ENCODE measurements around the gene CYREN. TPM values are rescaled to one million over a fixed set of nuclear protein-coding genes. Genes with fewer than 3 reads are reported as not detected.
A peak's percentile ranks its signal among the peaks of the same experiment; 100 is the strongest.

The CYREN gene
- total and polyA plus RNA-seq, 9 of the 15 experiments (the other 6 are each of a cell fraction or from before 2014, with no cell fraction given) = 13.9 to 108 (median 88.8) TPM

GRCh38 chr7:135147899-135148721 is 22.4 kb downstream of the CYREN start, which contains the start of gene TMEM140 (continued):
- TF ChIP-seq, protein P1, sequence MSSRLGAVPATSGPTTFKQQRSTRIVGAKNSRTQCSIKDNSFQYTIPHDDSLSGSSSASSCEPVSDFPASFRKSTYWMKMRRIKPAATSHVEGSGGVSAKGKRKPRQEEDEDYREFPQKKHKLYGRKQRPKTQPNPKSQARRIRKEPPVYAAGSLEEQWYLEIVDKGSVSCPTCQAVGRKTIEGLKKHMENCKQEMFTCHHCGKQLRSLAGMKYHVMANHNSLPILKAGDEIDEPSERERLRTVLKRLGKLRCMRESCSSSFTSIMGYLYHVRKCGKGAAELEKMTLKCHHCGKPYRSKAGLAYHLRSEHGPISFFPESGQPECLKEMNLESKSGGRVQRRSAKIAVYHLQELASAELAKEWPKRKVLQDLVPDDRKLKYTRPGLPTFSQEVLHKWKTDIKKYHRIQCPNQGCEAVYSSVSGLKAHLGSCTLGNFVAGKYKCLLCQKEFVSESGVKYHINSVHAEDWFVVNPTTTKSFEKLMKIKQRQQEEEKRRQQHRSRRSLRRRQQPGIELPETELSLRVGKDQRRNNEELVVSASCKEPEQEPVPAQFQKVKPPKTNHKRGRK (tag; IDR thresholded peaks at IDR 0.05) = no peak
- TF ChIP-seq XRCC3 (IDR thresholded peaks at IDR 0.05) (no peak), RUNX1 (IDR thresholded peaks at IDR 0.05; ENCODE audit: low read depth) (no peak), HNRNPUL1 (IDR thresholded peaks at IDR 0.05; ENCODE audit: low read length) (no peak), MBD2 (IDR thresholded peaks at IDR 0.05; ENCODE audit: borderline replicate concordance, low read depth) (no peak), COPS2 (conservative IDR thresholded peaks at IDR 0.05) (no peak), U2AF1 (optimal IDR thresholded peaks at IDR 0.05; ENCODE audit: low read depth, low read length) (no peak), SMAD2 (IDR thresholded peaks at IDR 0.05; ENCODE audit: low read depth, low read length) (no peak), FOXJ3 (CRISPR knock-in tag; IDR thresholded peaks at IDR 0.05) (no peak), ZNF133 (CRISPR knock-in tag; IDR thresholded peaks at IDR 0.05) (no peak), TSC22D4 (tag; IDR thresholded peaks at IDR 0.05) (no peak), ZNF764 (CRISPR knock-in tag; IDR thresholded peaks at IDR 0.05; ENCODE audit: low read depth) (no peak), ESRRA (IDR thresholded peaks at IDR 0.05; ENCODE audit: borderline replicate concordance, low read depth) (no peak), STAG1 (CRISPR knock-in tag; IDR thresholded peaks at IDR 0.05; ENCODE audit: borderline replicate concordance) (no peak), RFX1 (IDR thresholded peaks at IDR 0.05) (no peak), STAT5A (IDR thresholded peaks at IDR 0.05; ENCODE audit: borderline replicate concordance, low read length) (no peak), ZNF583 (CRISPR knock-in tag; IDR thresholded peaks at IDR 0.05) (no peak), FOSL1 (tag; conservative IDR thresholded peaks at IDR 0.05) (peak; percentile 60), ATF7 (IDR thresholded peaks at IDR 0.05) (peak; percentile 96), RBM14 (IDR thresholded peaks at IDR 0.05; ENCODE audit: borderline replicate concordance, insufficient read depth, low read depth, low read length) (no peak), MXI1 (IDR thresholded peaks at IDR 0.05; ENCODE audit: low read depth, low read length) (no peak), MCM3 (IDR thresholded peaks at IDR 0.05) (no peak), ELK3 (CRISPR knock-in tag; IDR thresholded peaks at IDR 0.05) (no peak; the same call in 1 of the 2 replicates), KLF6 (CRISPR knock-in tag; IDR thresholded peaks at IDR 0.05; ENCODE audit: borderline replicate concordance) (0 out of 2 replicates have a peak, but pooled peaks have one; percentile 0), ZNF239 (CRISPR knock-in tag; IDR thresholded peaks at IDR 0.05) (no peak)
- TF ChIP-seq, protein P2, sequence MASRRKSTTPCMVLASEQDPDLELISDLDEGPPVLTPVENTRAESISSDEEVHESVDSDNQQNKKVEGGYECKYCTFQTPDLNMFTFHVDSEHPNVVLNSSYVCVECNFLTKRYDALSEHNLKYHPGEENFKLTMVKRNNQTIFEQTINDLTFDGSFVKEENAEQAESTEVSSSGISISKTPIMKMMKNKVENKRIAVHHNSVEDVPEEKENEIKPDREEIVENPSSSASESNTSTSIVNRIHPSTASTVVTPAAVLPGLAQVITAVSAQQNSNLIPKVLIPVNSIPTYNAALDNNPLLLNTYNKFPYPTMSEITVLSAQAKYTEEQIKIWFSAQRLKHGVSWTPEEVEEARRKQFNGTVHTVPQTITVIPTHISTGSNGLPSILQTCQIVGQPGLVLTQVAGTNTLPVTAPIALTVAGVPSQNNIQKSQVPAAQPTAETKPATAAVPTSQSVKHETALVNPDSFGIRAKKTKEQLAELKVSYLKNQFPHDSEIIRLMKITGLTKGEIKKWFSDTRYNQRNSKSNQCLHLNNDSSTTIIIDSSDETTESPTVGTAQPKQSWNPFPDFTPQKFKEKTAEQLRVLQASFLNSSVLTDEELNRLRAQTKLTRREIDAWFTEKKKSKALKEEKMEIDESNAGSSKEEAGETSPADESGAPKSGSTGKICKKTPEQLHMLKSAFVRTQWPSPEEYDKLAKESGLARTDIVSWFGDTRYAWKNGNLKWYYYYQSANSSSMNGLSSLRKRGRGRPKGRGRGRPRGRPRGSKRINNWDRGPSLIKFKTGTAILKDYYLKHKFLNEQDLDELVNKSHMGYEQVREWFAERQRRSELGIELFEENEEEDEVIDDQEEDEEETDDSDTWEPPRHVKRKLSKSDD (conservative IDR thresholded peaks at IDR 0.05; ENCODE audit: low read length) = no peak
